Stimulated activated CD8-positive, alpha-beta memory T cell treated with anti-CD3 and anti-CD28 coated beads, Interleukin-4, amount 100 ng/mL, for 48 hours (primary cell): ENCODE measurements around the gene BICD1.
"Not testable (repeated sequence)": the region's sequence is repeated elsewhere in the genome, so short reads cannot be mapped to it uniquely, and the experiment has no call there.

ENCODE experiments used
- DNase-seq: peaks from one replicate; pipeline ENCODE4 v3.0.0-alpha.2; 2020

BICD1 gene

DNA sequence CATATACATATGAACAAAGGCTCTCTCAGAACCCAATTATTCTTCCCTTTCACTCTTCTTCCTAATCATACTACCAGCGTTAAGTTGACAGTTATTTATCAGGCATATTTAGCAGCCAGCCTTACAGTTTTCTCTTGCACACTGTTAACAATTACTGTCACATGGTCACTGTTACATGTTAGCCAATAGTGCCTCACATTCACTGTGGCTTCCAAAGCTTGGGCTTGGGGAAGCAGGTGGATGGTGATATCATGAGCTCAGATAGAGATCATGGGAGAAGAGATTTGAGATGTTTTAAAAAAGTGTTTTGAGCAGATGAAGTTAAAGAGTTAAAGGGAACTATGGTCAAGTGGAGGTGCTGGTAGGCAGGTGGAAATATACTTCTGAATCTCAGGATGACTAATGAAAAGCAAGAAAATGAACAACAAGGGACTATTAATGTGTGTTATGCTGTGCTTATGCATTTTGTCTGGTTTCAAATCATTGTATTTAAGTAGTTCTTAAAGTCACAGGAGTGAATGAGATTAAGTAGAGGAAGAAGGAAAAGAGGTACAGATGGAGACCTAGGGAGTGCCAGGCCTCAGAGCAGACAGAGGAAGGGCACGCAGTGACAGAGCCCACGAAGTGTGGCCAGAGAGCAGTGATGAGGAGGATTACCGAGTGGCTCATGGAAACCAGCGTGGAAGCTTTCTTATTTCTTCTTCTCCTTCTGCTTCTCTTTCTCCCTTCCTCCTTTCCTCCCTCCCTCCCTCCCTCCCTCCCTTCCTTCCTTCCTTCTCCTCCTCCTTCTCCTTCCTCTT, 39.6 kb downstream of the BICD1 start:
- no peak for DNase-seq

DNA sequence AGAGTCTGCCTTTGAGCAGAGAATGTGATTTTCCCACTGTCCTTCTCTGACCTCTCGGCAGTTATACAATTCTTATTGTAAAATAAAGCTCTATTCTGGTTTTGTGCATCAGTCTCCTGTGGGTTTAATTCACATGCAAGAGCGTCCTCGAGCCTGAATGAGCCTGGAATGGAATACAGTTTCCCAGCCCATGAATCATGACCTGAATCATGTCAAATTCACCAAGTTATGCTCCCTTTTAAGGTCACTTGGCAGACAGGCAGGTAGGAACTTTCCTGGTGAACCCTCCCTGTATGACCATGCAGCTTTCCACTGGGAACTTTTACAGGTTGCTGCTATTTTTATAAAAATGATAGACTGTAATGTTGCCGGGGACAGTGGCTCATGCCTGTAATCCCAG, 41.7 kb downstream of the BICD1 start:
- no peak for DNase-seq

DNA sequence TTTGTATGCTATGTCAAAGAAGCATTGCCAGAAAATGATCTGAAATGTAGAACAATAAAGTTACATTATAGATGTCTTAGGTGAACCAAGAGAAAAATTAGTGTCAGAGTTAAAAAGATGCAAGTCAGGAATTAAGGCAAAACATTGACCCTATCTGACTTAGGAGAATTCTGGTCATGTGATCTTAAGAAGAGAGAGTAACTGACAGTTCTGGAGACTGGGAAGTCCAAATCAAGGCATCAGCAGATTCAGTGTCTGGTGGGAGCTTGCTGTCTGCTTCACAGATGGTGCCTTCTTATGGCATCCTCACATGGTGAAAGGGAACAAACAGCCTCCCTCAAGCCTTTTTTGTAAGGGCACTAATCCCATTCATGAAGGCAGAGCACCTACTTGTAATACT, 42.8 kb downstream of the BICD1 start:
- no peak for DNase-seq

DNA sequence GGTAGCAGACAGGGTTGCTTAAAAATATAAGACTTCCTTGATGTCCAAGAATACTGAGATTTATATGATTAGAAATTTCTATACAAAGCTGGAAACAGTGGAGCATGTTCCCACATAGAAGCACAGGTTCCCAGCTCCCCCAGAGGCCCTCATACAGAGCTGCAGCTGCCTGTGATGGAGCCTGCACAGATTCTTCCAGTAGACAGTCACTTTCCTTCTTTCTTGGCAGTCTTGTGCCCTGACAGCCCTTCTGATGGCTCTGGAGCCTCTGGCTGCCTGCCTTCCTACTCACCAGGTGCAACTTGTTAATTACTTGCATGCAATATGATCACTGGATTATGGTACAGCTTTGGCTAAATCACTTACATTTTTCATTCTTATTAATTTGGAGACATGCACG, 44.4 kb downstream of the BICD1 start:
- DNase-seq = no peak

DNA sequence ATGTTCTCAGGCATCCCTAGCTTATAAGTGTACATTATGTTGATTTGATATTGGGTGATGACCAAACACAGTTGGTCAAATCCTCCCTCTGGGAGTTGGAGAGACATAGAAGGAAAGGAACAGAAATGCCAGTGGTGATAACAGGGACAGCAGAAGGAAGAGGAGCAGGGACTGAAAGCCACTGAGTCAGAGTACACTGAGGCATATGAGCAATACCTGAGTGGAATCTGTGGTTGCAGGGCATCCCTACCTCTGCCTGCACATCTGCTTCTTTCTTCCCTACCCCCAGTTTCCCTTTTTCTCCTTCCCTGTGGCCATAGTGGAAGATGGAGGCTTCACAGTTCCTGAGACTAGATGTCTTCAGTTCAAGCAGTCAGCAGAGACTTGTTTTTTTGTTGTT, 44.9 kb downstream of the BICD1 start:
- DNase-seq = no peak

DNA sequence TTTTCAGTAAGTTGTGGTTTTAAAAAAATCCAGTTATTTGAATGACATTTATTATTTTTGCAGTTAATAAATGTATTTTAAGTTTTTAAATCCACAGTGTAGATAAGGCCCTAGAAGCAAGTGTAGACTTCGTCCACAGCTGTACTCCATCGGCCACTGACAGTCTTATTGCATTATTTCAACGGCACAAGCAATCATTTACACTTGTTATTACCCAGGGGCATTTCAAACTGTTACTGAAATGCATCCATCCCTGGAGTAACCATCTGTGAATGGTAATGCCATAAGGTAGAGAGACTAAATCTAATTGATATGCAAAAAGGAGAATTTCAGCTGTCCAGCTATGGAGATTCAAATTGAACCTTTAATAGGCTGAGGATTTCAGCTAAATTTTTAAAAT, 48.4 kb downstream of the BICD1 start:
- no peak for DNase-seq

DNA sequence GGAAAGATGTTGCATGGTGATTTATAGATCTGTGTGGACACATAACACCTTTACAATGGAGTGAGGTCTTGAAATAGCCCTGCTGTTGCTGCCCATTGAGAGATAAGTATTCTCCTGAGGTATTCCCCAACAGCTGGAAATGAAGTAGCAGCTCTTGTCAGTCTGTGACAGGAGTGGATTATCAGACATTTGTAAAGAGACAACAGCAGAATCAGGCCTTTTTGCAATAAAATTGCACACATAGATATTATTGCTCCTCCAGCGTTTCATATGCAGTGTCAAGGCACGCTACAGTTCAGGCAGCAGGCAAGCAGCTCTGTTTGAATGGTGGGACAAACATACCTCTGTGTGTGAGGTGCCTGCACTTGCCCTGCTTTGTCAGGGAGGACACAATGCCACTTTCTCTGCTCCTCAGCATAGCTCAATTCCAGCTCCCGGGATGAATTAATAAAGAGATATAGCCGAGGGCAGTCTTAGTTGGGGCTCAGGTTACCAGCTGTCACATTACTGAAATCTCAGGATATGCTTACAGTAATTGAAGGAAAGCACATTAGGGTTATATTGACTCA, 49.4 kb downstream of the BICD1 start:
- DNase-seq = no peak

DNA sequence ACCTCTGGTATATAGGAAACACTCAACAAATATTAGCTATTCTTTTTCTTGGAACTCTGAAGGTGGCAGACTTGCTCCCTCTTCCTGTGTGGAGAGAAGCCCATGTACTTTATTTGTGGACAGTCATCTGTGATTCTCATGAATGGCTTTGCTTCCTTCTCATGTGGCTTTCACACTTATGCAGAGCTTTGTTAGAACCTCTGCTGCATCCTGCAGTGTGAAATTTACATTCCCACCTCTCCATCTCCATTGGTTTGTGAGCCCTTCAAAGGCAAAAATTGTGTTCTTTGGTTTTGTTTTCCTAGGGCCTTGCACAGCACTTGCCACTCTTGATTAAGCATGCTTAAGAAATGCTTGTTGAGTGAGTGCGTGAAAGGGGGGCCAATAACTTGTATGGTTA, 51.9 kb downstream of the BICD1 start:
- DNase-seq = no peak

DNA sequence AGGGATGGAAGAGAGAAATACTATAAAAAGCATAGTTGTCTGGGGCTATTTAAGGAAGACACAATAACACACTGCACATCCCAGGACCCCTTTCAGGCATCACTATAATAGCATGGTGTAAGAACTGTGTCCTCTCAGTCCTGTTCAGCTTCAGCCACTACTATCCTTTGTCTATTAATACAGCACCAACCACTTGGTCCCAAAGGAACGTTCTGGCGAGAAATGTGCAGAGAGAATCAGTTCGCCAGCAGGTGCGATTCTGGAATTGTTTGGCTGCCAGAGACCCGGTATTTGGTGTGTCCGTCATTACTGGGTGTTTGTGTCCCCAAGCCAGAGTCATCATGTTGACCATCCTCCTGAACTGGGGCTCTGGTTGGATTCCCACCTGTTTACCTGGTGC, 52.7 kb downstream of the BICD1 start:
- DNase-seq = no peak

DNA sequence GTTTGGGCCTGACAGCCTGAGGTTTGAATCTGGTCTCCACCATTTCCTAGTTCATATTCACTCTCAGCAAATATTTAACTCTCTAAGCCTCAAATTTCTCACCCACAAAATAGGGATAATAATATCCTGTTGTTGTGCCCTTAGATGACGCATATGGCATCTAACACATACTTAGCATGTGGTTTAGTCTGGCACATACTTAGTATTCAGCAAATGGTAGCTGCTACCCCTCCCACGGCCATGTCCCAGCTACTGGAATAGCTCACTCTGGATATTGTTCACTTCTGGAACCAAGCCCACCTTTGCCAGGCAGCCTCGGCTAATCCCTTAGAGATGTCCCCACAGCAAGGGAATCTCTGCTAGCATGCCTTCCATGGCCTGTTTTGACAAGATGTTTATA, 53.3 kb downstream of the BICD1 start:
- DNase-seq = no peak

DNA sequence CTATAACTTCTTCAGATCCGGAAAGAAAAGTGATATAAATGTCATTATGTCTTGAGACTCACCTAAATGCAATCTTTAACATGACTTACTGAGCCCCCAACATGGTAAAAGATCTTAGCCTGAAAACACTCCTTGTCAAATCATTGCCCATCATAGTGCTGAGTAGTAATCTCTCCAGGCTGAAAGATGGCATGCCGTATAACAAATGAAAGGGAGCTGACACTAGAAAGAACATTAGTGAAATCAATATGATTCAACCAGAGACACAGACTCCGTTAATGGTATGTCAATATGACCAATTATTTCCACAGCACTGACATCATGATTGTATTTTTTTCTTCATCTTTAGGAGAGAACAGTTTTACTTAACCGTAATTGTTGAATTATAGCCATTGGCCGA, 54.4 kb downstream of the BICD1 start:
- DNase-seq = no peak

DNA sequence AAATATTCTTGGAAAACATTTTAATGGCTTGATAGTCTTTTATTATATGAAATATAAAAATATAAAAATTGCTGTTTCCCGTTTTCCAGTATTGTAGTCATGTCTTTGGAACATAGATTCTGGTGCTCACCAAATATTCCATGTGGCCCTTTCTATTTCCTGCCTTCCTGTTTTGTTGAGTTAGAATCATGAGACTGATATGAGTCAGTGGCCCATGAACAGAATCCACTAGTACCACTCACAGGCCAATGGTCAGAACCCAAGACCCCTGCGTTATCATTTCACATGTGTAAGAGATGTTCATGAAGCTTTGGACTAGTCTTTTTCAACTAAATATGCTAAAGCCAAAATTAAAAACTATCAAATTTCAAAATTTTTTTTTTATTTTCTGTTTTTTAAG, 56.9 kb downstream of the BICD1 start:
- DNase-seq = no peak

DNA sequence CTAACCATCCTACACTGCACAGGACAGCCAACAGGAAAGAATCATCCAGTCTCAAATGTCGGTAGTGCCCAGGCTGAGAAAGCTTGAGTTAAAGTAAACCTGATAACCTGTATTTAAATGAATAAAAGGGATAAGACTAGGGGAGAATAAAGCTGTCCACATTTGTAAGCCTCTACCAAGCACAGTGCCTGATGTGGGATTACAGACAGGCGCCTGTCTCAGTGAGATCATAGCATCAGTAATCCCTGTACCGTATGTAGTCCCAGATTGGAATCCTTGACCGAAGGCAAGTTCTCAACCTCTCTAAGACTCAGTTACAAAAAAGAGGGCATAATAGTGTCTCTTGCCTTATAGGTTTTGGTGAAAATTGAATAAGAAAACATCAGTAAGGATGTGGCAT, 59.9 kb downstream of the BICD1 start:
- DNase-seq = no peak

DNA sequence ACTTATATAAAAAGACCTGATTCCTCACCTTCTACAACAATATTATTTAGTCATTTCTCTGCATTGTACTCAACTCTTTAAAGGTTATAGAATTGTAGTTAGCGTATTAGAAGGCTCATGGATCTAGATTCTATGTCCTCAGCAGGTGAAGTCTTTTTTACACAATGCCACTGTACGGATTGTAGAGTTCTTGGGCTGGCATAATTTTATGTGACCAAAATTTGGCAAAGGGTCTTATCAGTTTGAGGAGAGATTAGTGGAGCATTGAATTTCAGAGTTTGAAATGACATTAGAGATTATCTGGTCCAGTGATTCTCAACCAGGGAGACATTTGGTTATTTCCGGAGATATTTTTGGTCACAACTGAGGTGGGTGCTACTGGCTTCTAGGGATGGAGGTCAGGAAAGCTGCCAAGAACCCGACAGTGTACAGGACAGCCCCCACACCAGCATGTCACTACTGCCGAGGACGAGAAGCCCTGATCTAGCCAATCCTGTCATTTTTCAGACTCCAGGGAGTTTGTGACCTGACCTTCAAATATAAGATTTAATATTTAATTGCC, 63.9 kb downstream of the BICD1 start:
- DNase-seq = no peak

DNA sequence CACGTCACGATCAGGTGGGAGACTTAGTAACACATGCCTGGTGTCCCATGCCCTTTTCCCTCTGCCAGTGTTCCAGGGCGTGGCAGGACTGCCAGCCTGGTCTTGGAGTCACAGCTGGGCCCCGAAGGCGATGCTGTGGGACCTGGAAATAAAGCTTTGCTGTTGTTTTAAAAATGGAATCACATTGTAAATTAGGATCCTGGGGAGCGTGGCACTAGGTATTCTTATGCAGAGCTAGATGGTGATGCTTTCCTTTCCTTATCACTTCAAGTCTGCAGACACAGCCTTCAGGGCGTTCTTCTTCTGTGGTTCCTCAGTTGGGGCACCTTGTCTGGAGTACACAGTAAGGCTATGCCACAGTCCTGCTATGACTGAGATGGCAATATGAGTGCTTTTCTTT, 64.6 kb downstream of the BICD1 start:
- no peak for DNase-seq

DNA sequence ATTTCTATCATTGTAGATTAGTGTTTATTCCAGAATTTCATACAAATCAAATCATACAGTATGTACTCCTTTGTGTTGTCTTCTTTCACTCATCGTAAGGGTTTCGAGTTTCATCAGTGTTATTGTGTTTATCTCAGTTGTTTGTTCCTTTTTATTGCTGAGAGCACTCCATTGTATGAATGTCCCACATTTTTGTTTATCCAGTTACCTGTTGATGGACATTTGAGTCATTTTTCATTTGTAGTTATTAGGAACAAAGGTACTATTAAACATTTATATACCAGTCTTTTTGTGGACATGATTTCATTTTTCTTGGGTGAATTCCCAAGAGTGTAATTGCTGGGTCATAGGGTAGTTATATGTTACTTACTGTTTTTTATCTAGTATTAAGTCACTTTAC, 70.0 kb downstream of the BICD1 start:
- no peak for DNase-seq

DNA sequence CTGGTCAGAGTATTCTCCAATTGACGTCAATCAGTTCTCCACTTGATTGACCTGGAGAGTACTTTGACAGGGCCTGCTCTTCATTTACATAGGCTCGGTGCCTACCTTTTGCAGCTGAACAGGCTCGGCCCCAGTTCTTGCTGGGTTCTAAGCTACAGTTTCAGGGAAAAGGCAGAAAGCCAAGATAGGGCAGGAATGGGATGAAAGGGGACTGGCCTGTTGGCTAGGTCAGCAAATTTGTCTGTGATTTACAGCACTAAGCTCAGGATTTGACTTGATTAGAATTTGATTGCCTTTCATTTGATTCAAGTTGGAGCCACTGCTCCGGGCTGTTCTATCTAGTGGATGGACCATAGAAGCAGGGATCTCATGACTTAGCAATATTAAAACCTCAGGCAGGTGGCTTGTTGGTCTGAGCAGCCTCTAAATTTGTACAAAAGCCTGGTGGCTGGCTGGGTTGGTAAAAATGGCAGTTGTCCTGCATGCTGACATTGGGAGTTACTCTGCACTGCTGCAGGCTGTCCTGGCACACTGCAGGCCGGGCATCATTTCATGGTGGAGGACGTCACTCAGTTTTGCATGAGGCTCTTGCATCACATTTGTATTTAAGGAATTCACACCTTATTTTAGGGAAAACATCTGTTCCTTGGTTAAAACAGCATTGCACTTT, 71.8 kb downstream of the BICD1 start:
- no peak for DNase-seq

DNA sequence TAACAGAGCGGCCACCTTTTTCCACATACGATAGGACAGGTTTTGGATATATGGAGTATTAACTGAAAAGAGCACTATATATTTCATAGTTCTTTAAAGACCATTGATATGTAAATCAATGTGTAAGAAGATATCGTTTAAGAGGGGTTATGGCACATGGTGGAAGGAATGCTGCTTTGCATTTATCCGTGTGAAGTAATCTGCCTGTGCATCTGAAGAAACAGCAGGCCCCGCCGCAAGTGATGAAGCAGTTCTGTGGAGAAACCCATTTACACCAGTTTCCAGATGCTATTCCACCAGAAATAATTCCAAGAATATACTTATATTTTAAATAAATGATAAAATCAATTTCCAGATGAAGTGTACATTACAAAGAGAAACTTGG, 72.4 kb downstream of the BICD1 start:
- DNase-seq = no peak

DNA sequence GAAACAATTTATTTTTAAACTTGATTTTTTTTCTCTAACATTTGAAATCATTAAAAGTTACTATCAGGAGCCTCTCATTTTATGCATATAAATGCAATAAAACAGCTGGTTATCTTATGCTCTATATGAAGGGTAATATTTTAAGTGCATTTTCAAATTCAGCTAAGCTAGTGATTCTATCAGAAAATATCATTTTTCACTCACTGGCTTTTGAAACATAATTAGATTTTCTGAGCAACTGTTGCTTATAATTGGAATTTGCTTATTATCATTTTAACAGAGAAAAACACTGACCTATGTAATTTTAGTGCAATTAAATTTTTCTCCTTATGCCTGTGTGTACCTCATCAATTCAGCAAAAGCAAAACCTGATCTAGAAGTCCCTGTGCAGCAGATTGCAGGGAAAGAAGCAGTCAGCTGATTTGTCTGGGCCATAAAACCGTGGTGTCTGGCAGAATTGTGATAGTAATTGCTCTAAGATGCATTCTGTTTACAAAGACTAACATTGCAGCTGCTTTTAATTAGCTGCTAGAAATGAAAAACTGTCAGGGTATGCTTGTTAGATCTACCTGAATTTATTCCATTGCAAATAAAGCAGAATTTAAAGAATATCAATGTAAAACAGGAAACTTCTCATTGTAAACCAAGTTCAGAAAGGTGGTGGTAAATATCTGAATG, 75.0 kb downstream of the BICD1 start:
- DNase-seq = no peak

DNA sequence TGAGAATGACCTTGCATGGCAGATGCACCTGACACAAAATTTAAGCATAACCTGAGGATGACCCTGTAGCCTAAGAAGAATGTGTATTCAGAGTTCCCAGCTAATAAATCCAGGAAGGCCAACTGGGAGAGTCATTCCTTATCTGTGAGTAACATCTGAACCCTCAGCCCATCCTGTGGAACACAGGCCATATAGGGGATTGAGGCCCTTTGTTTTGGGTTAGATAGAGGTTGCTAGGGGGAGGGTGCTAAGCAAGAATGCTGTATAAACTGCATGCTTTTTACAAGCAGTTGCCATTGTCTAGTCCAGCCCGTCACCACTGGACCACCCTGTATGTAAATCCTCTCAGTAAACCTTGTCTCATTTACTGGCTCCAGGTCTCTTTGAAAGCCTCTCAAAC, 77.0 kb downstream of the BICD1 start:
- DNase-seq = no peak

DNA sequence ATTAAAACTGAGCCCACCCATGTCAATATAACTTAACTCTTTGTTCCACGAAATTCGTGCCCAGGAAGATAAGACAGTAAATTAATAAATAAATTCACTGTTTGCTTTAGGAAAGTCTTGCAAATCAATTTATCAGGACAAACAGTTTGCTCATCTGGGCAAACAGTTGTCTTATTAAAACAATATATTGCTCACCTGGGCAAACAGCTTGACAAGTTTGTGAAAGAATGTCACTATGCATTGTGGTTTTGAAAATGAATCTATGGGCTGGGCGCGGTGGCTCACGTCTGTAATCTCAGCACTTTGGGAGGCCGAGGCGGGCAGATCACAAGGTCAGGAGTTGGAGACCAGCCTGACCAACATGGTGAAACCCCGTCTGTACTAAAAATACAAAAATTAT, 80.5 kb downstream of the BICD1 start:
- DNase-seq = not testable (repeated sequence)

DNA sequence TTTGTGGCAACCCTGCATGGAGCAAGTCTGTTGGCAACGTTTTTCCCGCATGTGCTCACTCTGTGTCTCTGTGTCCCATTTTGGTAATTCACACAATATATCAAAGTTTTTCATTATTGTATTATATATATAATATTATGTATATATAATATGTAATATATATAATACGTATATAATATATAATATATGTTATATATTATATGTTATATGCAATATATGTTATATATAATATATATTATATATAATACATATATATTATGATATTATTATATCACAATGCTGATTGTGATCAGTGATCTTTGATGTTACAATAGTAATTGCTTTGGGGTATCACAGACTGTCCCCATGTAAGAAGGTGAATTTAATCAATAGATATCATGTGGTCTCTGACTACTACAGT, 84.8 kb downstream of the BICD1 start:
- DNase-seq = no peak
